Stimulated activated CD4-positive, alpha-beta T cell treated with anti-CD3 and anti-CD28 coated beads, Interleukin-12 subunit alpha, Interleukin-12 subunit beta, amount 100 ng/mL, for 24 hours (primary cell): ENCODE data around the gene VPS13D.
"Not testable (repeated sequence)": the region's sequence is repeated elsewhere in the genome, so short reads cannot be mapped to it uniquely, and the experiment has no call there.

Source experiments
- DNase-seq, 2 experiments: peaks; one replicate each; pipeline ENCODE4 v3.0.0-alpha.2; 2020; ENCODE audit warnings: low read depth in 2 of 2

VPS13D gene

GRCh38 chr1:12200208-12200607 is 29.6 kb upstream of the VPS13D start:
- no peak for DNase-seq

- DNase-seq: no peak
Measured at GRCh38 chr1:12201352-12202189, 28.3 kb upstream of the VPS13D start.

- DNase-seq: no peak
Measured at GRCh38 chr1:12202190-12202497, 27.7 kb upstream of the VPS13D start.

- no peak for DNase-seq
Measured at GRCh38 chr1:12202577-12202976, 27.3 kb upstream of the VPS13D start.

- no peak for DNase-seq
Measured at GRCh38 chr1:12203216-12204007, 26.4 kb upstream of the VPS13D start.

- DNase-seq: peak; percentile 33 to 55
Measured at GRCh38 chr1:12204140-12204539, 25.7 kb upstream of the VPS13D start.

GRCh38 chr1:12204754-12205658 is 24.8 kb upstream of the VPS13D start:
- DNase-seq: no peak

- DNase-seq: no peak
Measured at GRCh38 chr1:12206238-12206637, 23.6 kb upstream of the VPS13D start.

GRCh38 chr1:12206792-12207424 is 22.9 kb upstream of the VPS13D start:
- no peak for DNase-seq

- no peak for DNase-seq
Measured at GRCh38 chr1:12208271-12208670, 21.6 kb upstream of the VPS13D start.

GRCh38 chr1:12208764-12209494 is 20.9 kb upstream of the VPS13D start:
- peak; percentile 75 to 91 for DNase-seq

GRCh38 chr1:12209495-12209832 is 20.4 kb upstream of the VPS13D start:
- no peak for DNase-seq

- no peak for DNase-seq
Measured at GRCh38 chr1:12215118-12215961, 14.5 kb upstream of the VPS13D start.

GRCh38 chr1:12219800-12220199 is 10.0 kb upstream of the VPS13D start:
- DNase-seq: no peak

GRCh38 chr1:12220890-12221289 is 8.9 kb upstream of the VPS13D start:
- no peak for DNase-seq

GRCh38 chr1:12222700-12223099 is 7.1 kb upstream of the VPS13D start:
- DNase-seq: not testable (repeated sequence)

GRCh38 chr1:12224092-12224491 is 5.7 kb upstream of the VPS13D start:
- DNase-seq: not testable (repeated sequence)

- DNase-seq: no peak
Measured at GRCh38 chr1:12228979-12229378, 851 bp upstream of the VPS13D start.

GRCh38 chr1:12229386-12229834 is 420 bp upstream of the VPS13D start:
- DNase-seq: no peak
